Activated B cell treated with CpG ODN at 0.5 μM for 24 hours (primary cell): ENCODE results near the gene VPS29. TPM values are rescaled to one million over a fixed set of nuclear protein-coding genes. Genes with fewer than 3 reads are reported as not detected.
A peak's percentile ranks its signal among the peaks of the same experiment; 100 is the strongest.
"Not testable (repeated sequence)": the region's sequence is repeated elsewhere in the genome, so short reads cannot be mapped to it uniquely, and the experiment has no call there.

Source experiments
- ATAC-seq: fragments of 200-7000 bp; cut with Tn5 transposase; one replicate; pipeline ENCODE4 v1.10.0; 2021; ENCODE audit warnings: low read depth, mild to moderate bottlenecking, moderate library complexity
- CTCF ChIA-PET: fragments of 350-600 bp; sonication (Branson Sonifier 250); formaldehyde crosslinking; loops from one replicate; lab custom pipeline; 2021; ENCODE audit warnings: antibody characterized with exemption; lab: Charles Lee
- POLR2A ChIA-PET: fragments of 350-600 bp; sonication (Branson Sonifier 250); formaldehyde crosslinking; loops from one replicate; lab custom pipeline; 2021; ENCODE audit warnings: antibody characterized with exemption; lab: Charles Lee
- DNase-seq: peaks from one replicate; pipeline ENCODE4 v3.0.0; 2022
- H3K27ac Mint-ChIP-seq: one replicate; pipeline ENCODE4 v1.8.0; 2020; ENCODE audit warnings: mixed read lengths
- H3K27me3 Mint-ChIP-seq: one replicate; pipeline ENCODE4 v1.8.0; 2021; ENCODE audit warnings: mixed read lengths
- H3K36me3 Mint-ChIP-seq: one replicate; pipeline ENCODE4 v1.8.0; 2021; ENCODE audit warnings: low read depth, mixed read lengths
- H3K4me1 Mint-ChIP-seq: one replicate; pipeline ENCODE4 v1.8.0; 2021; ENCODE audit warnings: mixed read lengths
- H3K4me3 Mint-ChIP-seq: one replicate; pipeline ENCODE4 v1.8.0; 2020; ENCODE audit warnings: mild to moderate bottlenecking, mixed read lengths
- H3K9me3 Mint-ChIP-seq: one replicate; pipeline ENCODE4 v1.8.0; 2020; ENCODE audit warnings: mixed read lengths
- intact Hi-C: fragments of 100-400 bp; cut with micrococcal nuclease; formaldehyde crosslinking; loops from one replicate; pipeline ENCODE4 v1.15.1; 2024
- total RNA-seq: library from RNA; stranded (reverse); gene quantifications from 2 replicates; pipeline ENCODE4 v1.2.3, GENCODE V29; 2022
- TF ChIP-seq, protein P1 (sequence below): fragments of 200-600 bp; IDR thresholded peaks from one replicate; pipeline ENCODE4 v1.8.0; 2022; ENCODE audit warnings: antibody characterized with exemption, mild to moderate bottlenecking

The VPS29 gene
- total RNA-seq, 1 donor from 2014 or later: 117 TPM

DNA sequence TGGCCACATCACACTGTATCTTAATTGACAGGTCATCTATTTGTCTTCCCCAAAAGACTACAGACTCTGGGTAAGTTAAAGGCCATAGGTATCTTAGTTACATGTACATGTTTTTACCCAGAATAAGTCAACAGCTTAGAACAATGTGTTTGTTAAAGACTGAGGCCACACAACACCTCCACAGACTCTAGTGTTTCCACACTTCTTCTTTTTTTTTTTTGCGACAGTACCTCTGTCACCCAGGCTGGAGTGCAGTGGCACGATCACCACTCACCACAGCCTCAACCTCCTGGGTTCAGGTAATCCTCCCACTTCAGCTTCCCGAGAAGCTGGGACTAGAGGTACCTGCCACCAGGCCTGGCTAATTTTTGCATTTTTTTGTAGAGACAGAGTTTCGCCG lies 35.1 kb downstream of the VPS29 start:
- Mint-ChIP-seq H3K4me3 (peak overlapping the region; percentile 35), H3K27ac (no peak overlapping the region), H3K27me3 (no peaks in the 10 kb centered on the region), H3K4me1 (peaks cover 41% of the 10 kb centered on the region), H3K9me3 (no peaks in the 10 kb centered on the region), H3K36me3 (peaks cover 29% of the 10 kb centered on the region)
- intact Hi-C loops: loop anchor here (5.0 kb wide), 2 partner anchors 221 to 276 kb away; partner anchors contain the start of genes HVCN1 and PPP1CC
- POLR2A ChIA-PET: interaction anchor here (0.6 to 2.1 kb wide), 3 partner anchors 10 to 147 kb away, joined by 4 to 15 read pairs (median 4); partner anchors contain the start of genes ARPC3 and TCTN1
- TF ChIP-seq, protein P1, sequence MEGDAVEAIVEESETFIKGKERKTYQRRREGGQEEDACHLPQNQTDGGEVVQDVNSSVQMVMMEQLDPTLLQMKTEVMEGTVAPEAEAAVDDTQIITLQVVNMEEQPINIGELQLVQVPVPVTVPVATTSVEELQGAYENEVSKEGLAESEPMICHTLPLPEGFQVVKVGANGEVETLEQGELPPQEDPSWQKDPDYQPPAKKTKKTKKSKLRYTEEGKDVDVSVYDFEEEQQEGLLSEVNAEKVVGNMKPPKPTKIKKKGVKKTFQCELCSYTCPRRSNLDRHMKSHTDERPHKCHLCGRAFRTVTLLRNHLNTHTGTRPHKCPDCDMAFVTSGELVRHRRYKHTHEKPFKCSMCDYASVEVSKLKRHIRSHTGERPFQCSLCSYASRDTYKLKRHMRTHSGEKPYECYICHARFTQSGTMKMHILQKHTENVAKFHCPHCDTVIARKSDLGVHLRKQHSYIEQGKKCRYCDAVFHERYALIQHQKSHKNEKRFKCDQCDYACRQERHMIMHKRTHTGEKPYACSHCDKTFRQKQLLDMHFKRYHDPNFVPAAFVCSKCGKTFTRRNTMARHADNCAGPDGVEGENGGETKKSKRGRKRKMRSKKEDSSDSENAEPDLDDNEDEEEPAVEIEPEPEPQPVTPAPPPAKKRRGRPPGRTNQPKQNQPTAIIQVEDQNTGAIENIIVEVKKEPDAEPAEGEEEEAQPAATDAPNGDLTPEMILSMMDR: no peak
- DNase-seq (no peak), ATAC-seq (no peak)
- CTCF ChIA-PET: interaction anchor here (4.1 to 5.7 kb wide), 2 partner anchors 16 to 134 kb away, joined by 52 to 55 read pairs; partner anchors contain the start of gene ARPC3

DNA sequence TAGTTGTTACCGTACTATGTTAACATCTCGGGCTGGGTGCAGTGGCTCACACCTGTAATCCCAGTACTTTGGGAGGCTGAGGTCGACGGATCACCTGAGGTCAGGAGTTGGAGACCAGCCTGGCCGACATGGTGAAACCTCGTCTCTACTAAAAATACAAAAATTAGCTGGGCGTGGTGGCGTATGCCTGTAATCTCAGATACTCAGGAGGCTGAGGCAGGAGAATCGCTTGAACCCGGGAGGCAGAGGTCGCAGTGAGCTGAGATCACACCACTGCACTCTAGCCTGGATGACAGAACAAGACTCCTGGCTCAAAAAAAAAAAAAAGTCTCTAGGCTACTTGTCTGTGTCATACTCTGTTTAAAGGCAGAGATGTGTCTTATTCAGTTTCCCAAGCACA lies 36.1 kb downstream of the VPS29 start:
- H3K9me3 Mint-ChIP-seq, ATAC-seq, H3K27me3 Mint-ChIP-seq, H3K4me3 Mint-ChIP-seq, H3K27ac Mint-ChIP-seq, DNase-seq: not testable (repeated sequence)
- POLR2A ChIA-PET: interaction anchor here (0.7 to 2.1 kb wide), 4 partner anchors 15 to 148 kb away, joined by 3 to 15 read pairs (median 4); partner anchors contain the start of genes ARPC3 and TCTN1
- peaks cover 37% of the 10 kb centered on the region for H3K36me3 Mint-ChIP-seq
- intact Hi-C loops: loop anchor here (5.0 kb wide), 2 partner anchors 222 to 277 kb away; partner anchors contain the start of genes HVCN1 and PPP1CC
- peaks cover 39% of the 10 kb centered on the region for H3K4me1 Mint-ChIP-seq
- CTCF ChIA-PET: interaction anchor here (5.7 kb wide), 1 partner anchor 135 kb away, joined by 52 read pairs; no protein-coding TSS in a partner anchor

DNA sequence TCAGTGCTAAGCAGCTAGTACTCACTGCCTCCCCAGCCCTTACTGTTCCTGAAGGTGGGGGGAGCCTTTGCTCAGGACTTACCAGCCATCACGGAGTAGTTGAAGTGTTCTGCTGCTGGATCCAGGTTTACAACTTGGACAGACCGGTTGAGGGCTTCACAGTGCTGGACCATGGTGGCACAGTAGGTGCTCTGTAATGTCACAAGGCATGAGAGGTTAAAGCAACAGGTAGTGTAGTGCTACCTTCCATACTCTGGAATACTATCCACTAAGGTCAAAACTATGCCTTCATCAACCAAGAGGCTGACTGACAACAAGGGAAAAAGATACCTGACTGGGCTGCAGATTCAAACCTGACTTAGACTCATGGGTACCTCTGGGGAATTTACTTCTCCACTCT lies 36.9 kb downstream of the VPS29 start:
- Mint-ChIP-seq H3K27ac (no peak overlapping the region), H3K4me3 (no peak overlapping the region), H3K27me3 (no peaks in the 10 kb centered on the region), H3K4me1 (peaks cover 36% of the 10 kb centered on the region), H3K9me3 (no peaks in the 10 kb centered on the region), H3K36me3 (peaks cover 42% of the 10 kb centered on the region)
- ChIA-PET POLR2A (interaction anchor here (0.5 kb wide), 1 partner anchor 66 kb away, joined by 5 read pairs; no protein-coding TSS in a partner anchor), CTCF (interaction anchor here (1.1 kb wide), 1 partner anchor 135 kb away, joined by 3 read pairs; no protein-coding TSS in a partner anchor)
- ATAC-seq: no peak
- intact Hi-C loops: loop anchor here (5.0 kb wide), 2 partner anchors 222 to 277 kb away; partner anchors contain the start of genes HVCN1 and PPP1CC
- no peak for DNase-seq
- TF ChIP-seq, protein P1: no peak

DNA sequence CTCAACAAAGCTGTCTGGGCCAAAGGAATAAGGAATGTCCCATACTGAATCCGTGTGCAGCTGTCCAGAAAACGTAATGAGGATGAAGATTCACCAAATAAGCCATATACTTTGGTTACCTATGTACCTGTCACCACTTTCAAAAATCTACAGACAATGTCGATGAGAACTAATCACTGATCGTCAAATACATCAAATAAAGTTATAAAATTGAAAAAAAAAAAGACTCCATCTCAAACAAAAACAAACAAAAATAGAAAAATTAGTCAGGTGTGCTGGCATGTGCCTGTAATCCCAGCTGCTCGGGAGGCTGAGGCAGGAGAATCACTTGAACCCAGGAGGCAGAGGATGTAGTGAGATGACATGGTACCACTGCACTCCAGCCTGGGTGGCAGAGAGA lies 40.7 kb downstream of the VPS29 start:
- CTCF ChIA-PET, H3K27ac Mint-ChIP-seq, ATAC-seq, DNase-seq, H3K4me3 Mint-ChIP-seq, H3K27me3 Mint-ChIP-seq, intact Hi-C loops, H3K9me3 Mint-ChIP-seq: not testable (repeated sequence)
- POLR2A ChIA-PET: interaction anchor here (0.6 to 3.8 kb wide), 2 partner anchors 11 to 120 kb away, joined by 3 to 15 read pairs; partner anchors contain the start of gene ARPC3
- peaks cover 46% of the 10 kb centered on the region for H3K36me3 Mint-ChIP-seq
- H3K4me1 Mint-ChIP-seq: peaks cover 30% of the 10 kb centered on the region

DNA sequence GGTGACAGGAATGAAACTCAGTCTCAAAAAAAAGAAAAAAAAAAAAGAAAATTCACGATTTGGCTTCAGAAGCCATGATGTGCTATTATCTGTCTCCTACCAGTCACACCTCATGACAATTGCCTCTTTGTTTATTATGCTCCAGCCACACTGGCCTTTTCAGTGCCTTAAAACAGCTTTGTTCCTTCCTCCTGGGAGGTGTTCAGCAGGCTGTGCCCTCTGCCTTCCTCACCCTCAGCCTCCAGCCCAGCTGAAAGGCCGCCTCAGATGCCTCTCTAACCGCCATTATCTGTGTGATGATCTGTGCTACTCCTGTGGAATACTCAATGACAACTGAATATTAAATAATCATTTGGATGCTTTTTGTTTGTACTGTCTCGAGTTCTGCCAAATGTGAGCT lies 43.2 kb downstream of the VPS29 start:
- Mint-ChIP-seq H3K27me3 (no peaks in the 10 kb centered on the region), H3K4me3 (no peak overlapping the region)
- DNase-seq: no peak

More for the DNA sequence above, 43.2 kb downstream of the VPS29 start:
- POLR2A ChIA-PET: interaction anchor here (1.9 to 4.6 kb wide), 2 partner anchors 9 to 10 kb away, joined by 9 to 27 read pairs; partner anchors contain the start of genes ARPC3, FAM216A and GPN3
- CTCF ChIA-PET: interaction anchor here (0.6 to 2.0 kb wide), 4 partner anchors 9 to 249 kb away, joined by 3 to 9 read pairs (median 4); partner anchors contain the start of genes ARPC3, FAM216A and GPN3
- peaks cover 33% of the 10 kb centered on the region for H3K4me1 Mint-ChIP-seq
- peaks cover 43% of the 10 kb centered on the region for H3K36me3 Mint-ChIP-seq
- ATAC-seq: no peak
- TF ChIP-seq, protein P1: no peak
- H3K9me3 Mint-ChIP-seq: no peaks in the 10 kb centered on the region
- H3K27ac Mint-ChIP-seq: peak overlapping the region; percentile 53
- intact Hi-C loops: no loop called here
